PC-9 (cell line): Measurements from ENCODE around the gene PDE6B. TPM values are rescaled to one million over a fixed set of nuclear protein-coding genes. Genes with fewer than 3 reads are reported as not detected.

Experiments
- BruUV-seq: library from RNA; stranded (reverse); fragments of 400-500 nt; replicated peaks from 2 replicates; lab custom pipeline; 2021; lab: Mats Ljungman, UMichigan
- CTCF ChIA-PET: fragments of 300-600 bp; sonication (Branson Sonifier 250); formaldehyde crosslinking; loops from one replicate; lab custom pipeline; 2022; ENCODE audit warnings: antibody characterized with exemption; lab: Charles Lee
- POLR2A ChIA-PET: fragments of 300-600 bp; sonication (Branson Sonifier 250); formaldehyde crosslinking; loops from one replicate; lab custom pipeline; 2022; ENCODE audit warnings: antibody characterized with exemption; ENCODE audit not compliant: unreplicated experiment; lab: Charles Lee
- DNase-seq, 2 experiments: peaks; one replicate each; pipeline versions ENCODE4 v3.0.0 to v3.0.0-alpha.2; 2015 to 2022; ENCODE audit warnings: mixed read lengths in 1 of 2
- H2AFZ ChIP-seq: fragments of 200-600 bp; sonication (generic); 2 replicates; pipeline ENCODE4 v1.8.1; 2017; ENCODE audit warnings: antibody characterized with exemption
- H3F3A ChIP-seq: fragments of 200-600 bp; sonication (generic); 2 replicates; pipeline ENCODE4 v1.8.1; 2017; ENCODE audit warnings: antibody characterized with exemption, mild to moderate bottlenecking, low read depth; ENCODE audit not compliant: insufficient read depth
- H3K27ac ChIP-seq: fragments of 200-600 bp; sonication (generic); 2 replicates; pipeline ENCODE4 v1.6.1; 2016; ENCODE audit warnings: mixed run types
- H3K27me3 ChIP-seq: fragments of 200-600 bp; sonication (generic); 2 replicates; pipeline ENCODE4 v1.6.1; 2016; ENCODE audit warnings: low read depth, mixed run types; ENCODE audit not compliant: insufficient read depth
- H3K36me3 ChIP-seq: fragments of 200-600 bp; sonication (generic); 2 replicates; pipeline ENCODE4 v1.6.1; 2016; ENCODE audit warnings: low read depth, mixed run types
- H3K4me1 ChIP-seq: fragments of 200-600 bp; sonication (generic); replicated peaks from 2 replicates; pipeline ENCODE4 v1.6.1; 2016; ENCODE audit warnings: mixed run types; ENCODE audit not compliant: insufficient read depth
- H3K4me2 ChIP-seq: fragments of 200-600 bp; sonication (generic); 2 replicates; pipeline ENCODE4 v1.6.1; 2017; ENCODE audit warnings: mixed run types
- H3K4me3 ChIP-seq: fragments of 200-600 bp; sonication (generic); 2 replicates; pipeline ENCODE4 v1.6.1; 2016; ENCODE audit warnings: mixed run types
- H3K79me2 ChIP-seq: fragments of 200-600 bp; sonication (generic); 2 replicates; pipeline ENCODE4 v1.6.1; 2017; ENCODE audit warnings: low read depth, mixed run types
- H3K9me2 ChIP-seq: fragments of 200-600 bp; sonication (generic); 2 replicates; pipeline ENCODE4 v1.8.1; 2017; ENCODE audit warnings: mild to moderate bottlenecking; ENCODE audit not compliant: insufficient read depth
- H3K9me3 ChIP-seq: fragments of 200-600 bp; sonication (generic); 2 replicates; pipeline ENCODE4 v1.8.1; 2016; ENCODE audit warnings: low read depth; ENCODE audit not compliant: insufficient read depth
- H4K20me1 ChIP-seq: fragments of 200-600 bp; sonication (generic); 2 replicates; pipeline ENCODE4 v1.8.1; 2017; ENCODE audit not compliant: insufficient read depth
- CTCF ChIP-seq: fragments of 200-600 bp; sonication (generic); conservative IDR thresholded peaks from 2 replicates; pipeline ENCODE4 v1.6.1; 2017; ENCODE audit warnings: mixed run types, antibody characterized with exemption, mild to moderate bottlenecking, moderate library complexity
- EZH2 ChIP-seq: fragments of 200-600 bp; sonication (generic); IDR thresholded peaks from 2 replicates; pipeline ENCODE4 v1.8.0; 2017; ENCODE audit warnings: antibody characterized with exemption, low read depth
- intact Hi-C: fragments of 100-400 bp; cut with micrococcal nuclease; formaldehyde crosslinking; loops from one replicate; pipeline ENCODE4 v1.10.0; 2022; ENCODE audit not compliant: unreplicated experiment
- total RNA-seq: library from RNA; stranded (reverse); gene quantifications from 2 replicates; pipeline ENCODE4 v1.2.3, GENCODE V29; 2021

PDE6B gene
- total RNA-seq, 1 experiment from 2014 or later = 5.9 TPM

DNA sequence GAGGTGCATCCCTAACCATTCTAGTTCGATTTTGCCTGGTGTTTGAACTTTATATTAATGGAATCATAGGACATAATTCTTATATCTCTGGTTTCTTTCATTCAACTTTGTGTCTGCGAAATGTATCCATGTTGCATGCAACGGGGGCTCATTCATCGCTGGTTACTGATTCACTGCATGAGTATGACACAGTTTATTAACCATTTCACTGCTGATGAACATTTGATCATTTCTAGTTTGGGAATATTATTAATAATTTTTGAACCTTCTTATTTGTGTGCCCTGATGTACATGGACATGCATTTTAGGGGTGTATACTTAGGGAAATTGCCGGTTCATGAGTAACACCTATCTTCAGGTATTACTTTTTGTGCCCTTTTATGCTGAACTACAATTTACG lies 44.2 kb upstream of the PDE6B start:
- H3K4me3 ChIP-seq = no peak overlapping the region
- no peak for DNase-seq
- no peaks in the 10 kb centered on the region; the same call in 1 of the 2 replicates for H3K9me2 ChIP-seq
- H2AFZ ChIP-seq = no peak overlapping the region
- no TSS peak for BruUV-seq
- H3K79me2 ChIP-seq = no peaks in the 10 kb centered on the region
- intact Hi-C loops = no loop called here
- no peaks in the 10 kb centered on the region for H3K4me1 ChIP-seq
- TF ChIP-seq CTCF = no peak
- no peak for TF ChIP-seq EZH2
- no peak overlapping the region for H3K27ac ChIP-seq
- ChIA-PET CTCF (no interaction called here), POLR2A (no interaction called here)
- no peaks in the 10 kb centered on the region for H3K36me3 ChIP-seq
- no peaks in the 10 kb centered on the region; the same call in 1 of the 2 replicates for H4K20me1 ChIP-seq
- peaks cover 6% of the 10 kb centered on the region; the same call in 1 of the 2 replicates for H3K9me3 ChIP-seq
- H3K27me3 ChIP-seq = peaks cover 62% of the 10 kb centered on the region
- no peak overlapping the region for H3K4me2 ChIP-seq
- H3F3A ChIP-seq = no peaks in the 10 kb centered on the region

- no peak for DNase-seq
- Histone ChIP-seq H3K9me3 (peaks cover 6% of the 10 kb centered on the region; the same call in 1 of the 2 replicates), H4K20me1 (no peaks in the 10 kb centered on the region; the same call in 1 of the 2 replicates), H3K4me2 (no peak overlapping the region), H3K4me1 (no peaks in the 10 kb centered on the region), H3K27ac (no peak overlapping the region), H3K79me2 (no peaks in the 10 kb centered on the region), H3K9me2 (no peaks in the 10 kb centered on the region; the same call in 1 of the 2 replicates), H3K4me3 (no peak overlapping the region), H3K27me3 (peaks cover 69% of the 10 kb centered on the region), H3F3A (no peaks in the 10 kb centered on the region), H3K36me3 (no peaks in the 10 kb centered on the region), H2AFZ (no peak overlapping the region)
- TF ChIP-seq CTCF (no peak), EZH2 (no peak)
- ChIA-PET POLR2A (no interaction called here), CTCF (no interaction called here)
- BruUV-seq = no TSS peak
- intact Hi-C loops = no loop called here
Observed at GRCh38 chr4:581753-582361, 43.5 kb upstream of the PDE6B start.

DNA sequence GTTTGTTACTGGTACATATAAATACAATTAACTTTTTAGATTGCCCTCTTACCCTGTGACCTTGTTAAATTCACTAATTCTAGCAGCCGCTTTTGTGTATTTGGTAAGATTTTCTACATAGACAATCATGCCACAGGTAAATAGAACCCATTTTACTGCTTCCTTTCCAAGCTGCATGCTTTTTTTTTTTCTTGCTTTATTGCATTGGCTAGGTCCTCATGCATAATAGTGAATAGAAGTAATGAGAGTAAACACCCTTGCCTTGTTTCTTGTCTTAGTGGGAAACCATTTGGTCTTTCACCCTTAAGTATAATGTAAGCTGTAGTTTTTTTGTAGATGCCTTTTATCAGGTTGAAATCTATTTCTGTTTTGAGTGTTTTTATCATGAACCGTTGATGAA lies 41.6 kb upstream of the PDE6B start:
- no peaks in the 10 kb centered on the region; the same call in 1 of the 2 replicates for H4K20me1 ChIP-seq
- no peaks in the 10 kb centered on the region; the same call in 1 of the 2 replicates for H3K9me2 ChIP-seq
- H3K27ac ChIP-seq = no peak overlapping the region
- H2AFZ ChIP-seq = no peak overlapping the region
- peaks cover 75% of the 10 kb centered on the region for H3K27me3 ChIP-seq
- CTCF ChIA-PET = no interaction called here
- no peaks in the 10 kb centered on the region for H3K79me2 ChIP-seq
- POLR2A ChIA-PET = interaction anchor here (0.7 kb wide), 1 partner anchor 342 kb away, joined by 16 read pairs; no protein-coding TSS in a partner anchor
- no peaks in the 10 kb centered on the region for H3K4me1 ChIP-seq
- TF ChIP-seq CTCF (no peak), EZH2 (no peak)
- H3K36me3 ChIP-seq = no peaks in the 10 kb centered on the region
- intact Hi-C loops = no loop called here
- DNase-seq = no peak
- H3K4me2 ChIP-seq = no peak overlapping the region
- no peak overlapping the region for H3K4me3 ChIP-seq
- BruUV-seq = no TSS peak
- no peaks in the 10 kb centered on the region for H3F3A ChIP-seq
- peaks cover 6% of the 10 kb centered on the region; the same call in 1 of the 2 replicates for H3K9me3 ChIP-seq
